NCI-H82 treated with DMSO at 0.1 percent for 48 hours (cell line): ENCODE data around the gene RRAS.

ENCODE experiments used
- DNase-seq: peaks from one replicate; lab custom pipeline; 2025; ENCODE audit not compliant: unreplicated experiment; lab: John Stamatoyannopoulos, UW

RRAS gene

GRCh38 chr19:49677231-49677900, 37.4 kb upstream of the RRAS start, which contains the start of gene PRMT1:
TSS of gene PRMT1 (plus strand) at chr19:49677271. CDS start at chr19:49677281, 10 bp downstream.
- DNase-seq = no peak

- DNase-seq = peak; percentile 100
Observed at GRCh38 chr19:49676784-49677230, 36.9 kb upstream of the RRAS start.

GRCh38 chr19:49676136-49676783, 36.3 kb upstream of the RRAS start:
- DNase-seq = peak; percentile 89

- DNase-seq = peak; percentile 92
Observed at GRCh38 chr19:49672131-49672919, 32.4 kb upstream of the RRAS start.

- no peak for DNase-seq
Observed at GRCh38 chr19:49669516-49669915, 29.6 kb upstream of the RRAS start.

- no peak for DNase-seq
Observed at GRCh38 chr19:49667473-49667872, 27.5 kb upstream of the RRAS start.

- DNase-seq = no peak
Observed at GRCh38 chr19:49666120-49666444, 26.1 kb upstream of the RRAS start.

- peak; percentile 85 for DNase-seq
Observed at GRCh38 chr19:49665351-49666119, 25.6 kb upstream of the RRAS start, which contains the start of the genes BCL2L12 and IRF3. TSS of gene BCL2L12 (plus strand) at chr19:49665933. CDS start at chr19:49666693, 760 bp downstream. TSS of gene IRF3 (minus strand) at chr19:49665857. CDS start at chr19:49664838, 1,019 bp downstream.

GRCh38 chr19:49665036-49665350, 25.1 kb upstream of the RRAS start:
- no peak for DNase-seq

GRCh38 chr19:49664171-49665035, 24.5 kb upstream of the RRAS start:
- peak; percentile 73 for DNase-seq

GRCh38 chr19:49663224-49663623, 23.3 kb upstream of the RRAS start:
- DNase-seq = no peak

GRCh38 chr19:49662011-49662410, 22.1 kb upstream of the RRAS start:
- no peak for DNase-seq

GRCh38 chr19:49660338-49660961, 20.5 kb upstream of the RRAS start:
- no peak for DNase-seq

- DNase-seq = no peak
Observed at GRCh38 chr19:49658566-49659442, 18.9 kb upstream of the RRAS start.

- no peak for DNase-seq
Observed at GRCh38 chr19:49658139-49658517, 18.2 kb upstream of the RRAS start.

- no peak for DNase-seq
Observed at GRCh38 chr19:49657493-49658138, 17.7 kb upstream of the RRAS start.

- no peak for DNase-seq
Observed at GRCh38 chr19:49656456-49657109, 16.6 kb upstream of the RRAS start.
